NCI-H82 (cell line): ENCODE results near the gene SEC14L2.

Experiments
- DNase-seq: peaks from one replicate; lab custom pipeline; 2025; lab: John Stamatoyannopoulos, UW

SEC14L2 gene

GRCh38 chr22:30396871-30397655 lies at the start of gene SEC14L2:
TSS of gene SEC14L2 (plus strand) at chr22:30397018. CDS start at chr22:30397117, 99 bp downstream.
- DNase-seq, result peak; percentile 67

DNA sequence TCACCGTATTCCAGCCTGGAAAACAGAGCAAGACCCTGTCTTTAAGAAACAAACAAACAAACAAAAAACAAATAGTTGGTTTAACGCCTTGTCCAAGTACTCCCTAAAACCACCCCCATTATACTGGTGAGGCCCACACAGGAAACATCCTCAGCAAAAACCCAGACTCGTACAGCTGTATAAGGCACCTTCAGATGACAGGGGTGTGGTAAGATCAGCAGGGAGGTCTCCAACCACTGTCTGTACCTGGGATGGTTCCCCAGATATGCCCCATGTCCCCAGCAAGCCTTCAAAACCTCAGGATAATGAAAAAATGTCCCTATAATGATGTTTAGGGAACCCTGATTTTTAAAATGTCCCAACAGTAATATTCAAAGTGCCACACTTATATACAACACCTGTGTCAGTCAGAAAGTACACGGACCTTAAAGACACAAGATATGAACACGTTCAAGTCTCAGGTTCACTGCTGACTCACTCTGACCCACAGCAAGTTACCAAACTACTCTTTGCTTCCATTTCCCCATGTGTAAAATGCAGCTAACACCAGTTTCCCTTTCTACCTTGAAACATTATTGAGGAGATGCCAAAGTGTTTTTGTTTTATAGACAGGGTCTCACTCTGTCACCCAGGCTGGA lies 49.4 kb upstream of the SEC14L2 start:
- no peak for DNase-seq

- no peak for DNase-seq
Observed at GRCh38 chr22:30348404-30348803, 48.4 kb upstream of the SEC14L2 start.

GRCh38 chr22:30348809-30349208 lies 48.0 kb upstream of the SEC14L2 start:
- no peak for DNase-seq

- no peak for DNase-seq
Observed at GRCh38 chr22:30351226-30351625, 45.6 kb upstream of the SEC14L2 start.

- DNase-seq, result no peak
Observed at GRCh38 chr22:30354644-30355043, 42.2 kb upstream of the SEC14L2 start.

DNA sequence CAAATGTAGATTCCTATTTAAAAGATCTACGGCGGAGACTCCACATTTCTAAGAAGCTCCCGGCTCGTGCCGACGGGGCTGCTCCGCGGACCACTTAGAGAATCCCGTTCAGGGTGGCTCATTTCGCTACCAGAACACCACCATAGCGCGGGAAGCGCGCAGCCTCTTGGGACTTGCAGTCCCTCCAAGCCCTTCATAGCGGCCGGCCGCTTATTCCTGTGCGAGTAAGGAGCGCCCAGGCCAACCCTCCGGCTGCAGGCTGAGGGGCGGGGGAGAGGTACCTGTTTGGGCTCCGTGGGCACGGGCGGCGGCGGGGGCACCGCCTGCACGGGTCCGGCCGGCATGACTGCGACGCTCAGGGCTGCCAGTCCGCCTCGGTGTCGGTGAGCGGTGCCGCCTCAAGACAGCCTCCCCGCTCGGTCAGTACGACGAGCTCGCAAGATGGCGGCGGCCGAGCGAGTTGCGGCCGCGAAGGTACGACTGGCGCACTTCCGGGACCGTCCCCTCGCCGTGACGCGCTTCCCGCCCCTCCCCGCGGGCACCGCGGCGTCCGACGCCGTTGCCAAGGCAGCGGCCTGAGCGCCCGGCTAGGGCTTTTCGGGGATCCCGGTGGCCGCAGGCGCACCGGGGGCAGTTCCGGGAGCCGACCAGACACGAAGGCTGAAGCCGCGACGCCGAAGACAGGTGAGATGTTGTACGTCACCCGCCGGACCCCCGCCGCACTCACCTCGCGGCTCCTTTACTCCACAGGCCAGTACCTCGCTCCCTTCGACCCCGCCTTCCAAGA lies 40.2 kb upstream of the SEC14L2 start, which contains the start of the genes CCDC157 and SF3A1:
CCDC157 (plus strand) TSS at position 559 of the 787 bp plus-strand sequence. CDS start 8,994 bp downstream, outside the sequence.
SF3A1 (minus strand) TSS at position 446 of the 787 bp plus-strand sequence; CDS start at position 344, 102 bp downstream.
- DNase-seq, result peak; percentile 90

- no peak for DNase-seq
Observed at GRCh38 chr22:30357236-30357570, 39.6 kb upstream of the SEC14L2 start.

DNA sequence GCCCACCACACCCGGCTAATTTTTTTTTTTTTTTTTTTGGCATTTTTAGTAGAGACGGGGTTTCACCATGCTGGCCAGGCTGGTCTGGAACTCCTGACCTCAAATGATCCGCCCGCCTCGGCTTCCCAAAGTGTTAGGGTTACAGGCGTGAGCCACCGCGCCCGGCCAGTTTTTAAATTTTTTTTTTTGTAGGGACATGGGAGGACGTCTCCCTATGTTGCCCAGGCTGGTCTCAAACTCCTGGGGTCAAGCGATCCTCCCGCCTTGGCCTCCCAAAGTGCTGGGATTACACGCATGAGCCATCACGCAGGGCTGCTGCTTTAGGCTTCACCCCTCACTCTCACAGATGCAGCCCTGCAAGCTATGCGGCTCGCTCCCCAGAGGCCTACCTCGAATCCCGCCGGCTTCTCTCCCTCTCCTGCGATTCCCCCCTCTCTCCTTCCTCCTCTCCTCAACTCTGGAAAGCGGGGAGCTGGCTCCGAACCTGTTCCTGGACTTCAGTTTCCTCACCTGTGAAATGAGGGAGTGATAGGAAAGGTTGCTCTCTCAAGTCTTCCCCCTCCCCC lies 39.1 kb upstream of the SEC14L2 start:
- no peak for DNase-seq

DNA sequence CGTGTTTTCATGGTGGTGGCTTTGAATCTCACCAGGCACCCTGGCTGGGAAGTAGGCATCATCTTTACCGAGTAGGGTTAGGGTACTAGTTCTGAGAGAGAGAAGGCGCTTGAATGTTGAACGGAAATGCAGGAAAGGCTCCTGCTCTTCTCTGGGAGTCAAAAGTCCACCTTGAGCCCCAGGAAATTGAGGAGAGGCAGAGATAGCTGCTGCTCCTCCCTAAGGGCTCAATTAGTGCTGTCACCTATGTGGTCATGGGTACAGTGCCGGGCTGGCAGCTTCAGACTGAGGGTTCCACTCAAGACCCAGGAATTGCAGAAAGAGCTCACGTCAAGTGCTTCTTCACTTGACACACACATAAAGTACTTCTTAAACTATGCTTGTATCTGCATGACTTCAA lies 38.3 kb upstream of the SEC14L2 start:
- DNase-seq, result no peak

DNA sequence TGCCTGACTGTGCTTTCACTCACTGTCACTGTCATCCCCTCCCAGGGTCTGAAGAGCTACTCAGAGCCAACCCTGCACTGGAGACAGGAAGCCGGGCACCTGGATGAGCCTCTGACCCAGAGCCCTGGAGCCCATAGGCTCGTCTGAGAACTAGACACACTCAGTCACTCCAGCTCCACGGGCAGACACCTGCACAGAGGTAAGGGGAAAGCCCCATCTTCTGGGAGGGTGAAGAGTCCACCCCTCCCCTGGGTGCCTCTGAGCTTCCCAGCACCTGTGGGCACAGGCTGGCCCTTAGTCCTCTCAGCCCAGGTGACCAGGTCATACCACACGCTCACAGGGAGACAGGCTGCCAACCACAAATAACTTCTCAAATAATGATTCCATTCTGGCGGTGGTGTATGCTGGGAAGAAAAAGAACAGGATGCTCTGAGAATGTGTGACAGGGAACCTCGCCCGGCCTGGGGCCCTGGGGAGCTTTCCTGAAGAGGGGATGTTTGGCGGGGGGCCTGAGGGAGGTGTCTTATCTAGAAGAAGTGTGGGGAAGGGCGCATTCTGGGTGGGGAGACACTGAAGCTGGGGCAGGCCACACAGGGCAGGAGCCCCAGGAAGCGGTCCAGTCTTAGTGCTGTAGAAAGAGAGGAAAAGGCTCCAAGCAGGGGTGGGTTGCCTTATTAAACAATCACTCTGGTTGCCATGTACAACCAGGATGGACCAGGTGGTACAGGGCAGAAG lies 34.7 kb upstream of the SEC14L2 start:
- DNase-seq, result no peak

DNA sequence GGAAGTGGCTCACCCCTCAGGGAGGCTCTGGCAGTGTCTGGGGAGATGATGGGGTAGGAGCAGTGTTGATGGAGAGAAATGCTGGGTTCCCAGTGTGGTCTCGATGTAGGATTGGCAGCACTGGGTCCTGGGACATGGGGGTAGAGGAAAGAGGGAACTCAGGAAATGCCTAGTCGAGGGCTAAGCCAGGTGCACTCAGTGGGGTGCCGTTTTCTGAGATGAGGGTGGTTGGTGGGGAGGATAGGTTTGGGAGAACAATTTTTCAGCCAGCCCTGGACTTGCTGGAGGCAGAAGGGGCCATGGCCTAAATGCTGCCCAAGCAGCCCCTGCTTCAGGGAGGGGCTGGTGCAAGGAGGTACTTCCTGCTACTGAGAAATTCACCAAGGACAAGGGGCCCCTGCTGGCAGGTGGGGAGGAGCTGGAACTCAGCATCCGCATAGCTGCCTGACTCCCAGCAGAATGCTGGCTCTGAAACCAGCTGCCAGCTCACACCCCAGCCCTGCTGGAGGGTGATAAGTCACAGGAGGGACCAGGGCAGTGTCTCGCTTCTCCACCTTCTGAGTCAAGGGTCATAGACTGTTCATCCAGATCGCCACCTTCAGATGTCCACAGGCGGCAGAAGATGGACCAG lies 34.1 kb upstream of the SEC14L2 start:
- DNase-seq, result no peak

DNA sequence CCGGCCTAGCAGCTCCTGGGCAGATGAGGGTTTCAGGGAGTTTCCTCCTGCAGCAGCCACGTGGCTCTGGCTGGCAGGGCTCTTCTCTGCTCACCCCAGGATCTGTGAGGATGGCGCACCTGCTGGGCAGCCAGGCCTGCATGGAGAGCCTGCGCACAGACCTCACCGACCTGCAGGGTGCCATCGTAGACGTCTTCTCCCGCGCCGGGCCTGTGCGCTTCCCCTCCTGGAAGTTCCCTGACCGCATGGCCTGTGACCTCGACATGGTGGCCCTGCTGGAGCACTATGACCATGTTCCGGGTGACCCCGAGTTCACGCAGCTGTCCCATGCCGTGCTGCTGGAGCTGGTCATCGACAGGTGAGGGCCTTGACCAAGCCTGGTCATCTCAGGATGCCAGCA lies 30.9 kb upstream of the SEC14L2 start:
- no peak for DNase-seq

GRCh38 chr22:30368420-30368819 lies 28.4 kb upstream of the SEC14L2 start:
- DNase-seq, result no peak

DNA sequence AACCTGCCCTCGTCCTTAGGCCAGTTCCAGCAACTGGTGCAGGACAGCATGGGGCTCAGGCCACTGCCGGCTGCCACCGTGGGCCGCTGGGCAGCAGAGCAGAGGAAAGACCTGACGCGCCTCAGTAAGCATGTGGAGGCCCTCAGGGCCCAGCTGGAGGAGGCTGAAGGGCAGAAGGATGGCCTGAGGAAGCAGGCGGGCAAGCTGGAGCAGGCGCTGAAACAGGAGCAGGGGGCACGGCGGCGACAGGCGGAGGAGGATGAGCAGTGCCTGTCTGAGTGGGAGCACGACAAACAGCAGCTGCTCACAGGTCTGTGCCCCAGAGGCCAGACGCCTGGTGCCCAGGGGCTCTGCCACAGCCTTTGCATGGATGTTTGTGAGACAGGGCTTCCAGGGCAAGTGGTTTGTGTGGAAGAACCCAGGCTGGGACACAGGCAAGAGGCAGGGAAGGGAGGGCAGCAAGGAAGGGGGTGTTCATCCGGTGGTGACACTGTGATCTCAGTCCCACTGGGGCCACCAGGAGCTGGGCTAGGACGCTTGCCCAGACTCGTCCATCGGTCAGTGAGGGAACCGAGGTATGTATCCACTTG lies 26.1 kb upstream of the SEC14L2 start:
- DNase-seq, result no peak

DNA sequence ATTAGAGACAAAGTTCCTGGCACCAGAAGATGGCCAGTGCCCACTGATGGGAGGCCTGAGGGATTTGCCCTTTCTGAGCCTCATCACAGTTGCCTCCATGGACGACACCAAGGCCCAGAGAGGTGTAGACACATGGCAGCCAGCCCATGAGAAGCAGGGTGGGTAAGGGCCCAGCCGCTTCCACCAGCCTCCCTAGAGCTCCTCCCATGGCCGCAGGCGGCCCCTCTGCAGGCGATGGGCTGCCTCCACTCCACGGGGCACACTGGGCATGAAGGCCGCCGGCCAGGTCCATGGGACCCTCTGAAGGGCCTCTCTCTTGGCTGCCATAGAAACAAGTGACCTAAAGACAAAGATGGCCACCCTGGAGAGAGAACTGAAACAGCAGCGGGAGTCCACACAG lies 25.5 kb upstream of the SEC14L2 start:
- no peak for DNase-seq

GRCh38 chr22:30371981-30372380 lies 24.8 kb upstream of the SEC14L2 start:
- DNase-seq, result no peak

GRCh38 chr22:30372915-30373314 lies 23.9 kb upstream of the SEC14L2 start:
- DNase-seq, result no peak

GRCh38 chr22:30373331-30374325 lies 23.2 kb upstream of the SEC14L2 start:
- no peak for DNase-seq
